ENCODE measurements around the gene SLC25A11.

DNA sequence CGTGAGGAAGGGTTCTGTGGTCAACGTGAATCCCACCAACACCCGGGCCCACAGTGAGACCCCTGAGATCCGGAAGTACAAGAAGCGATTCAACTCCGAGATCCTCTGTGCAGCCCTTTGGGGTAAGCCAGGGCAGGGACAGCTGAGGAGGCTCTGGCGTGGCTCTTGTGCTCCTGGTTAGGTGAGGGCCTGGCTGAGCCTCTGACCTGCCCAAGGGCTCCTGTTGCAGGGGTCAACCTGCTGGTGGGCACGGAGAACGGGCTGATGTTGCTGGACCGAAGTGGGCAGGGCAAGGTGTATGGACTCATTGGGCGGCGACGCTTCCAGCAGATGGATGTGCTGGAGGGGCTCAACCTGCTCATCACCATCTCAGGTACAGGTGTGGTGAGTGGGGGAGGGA is 44.7 kb downstream of the SLC25A11 start:
- TF ChIP-seq GATA3 (IDR thresholded peaks at IDR 0.05; ENCODE audit: low read depth, low read length) (no peak), GATA2 (IDR thresholded peaks at IDR 0.05; ENCODE audit: low read depth, low read length) (no peak)
